HepG2 (cell line): ENCODE results near the gene PLOD3. TPM values are rescaled to one million over a fixed set of nuclear protein-coding genes. Genes with fewer than 3 reads are reported as not detected.
A peak's percentile ranks its signal among the peaks of the same experiment; 100 is the strongest.

Experiments used
- ASH2L ChIP-seq: fragments of 300-600, 200-600 bp; sonication (generic); IDR thresholded peaks from 2 replicates; pipeline ENCODE4 v1.7.0; 2017; ENCODE audit warnings: low read depth, mild to moderate bottlenecking, moderate library complexity, mixed read lengths, low read length; ENCODE audit not compliant: insufficient read length
- FOXK2 ChIP-seq: fragments of 450-650 bp; IDR thresholded peaks from 2 replicates; pipeline ENCODE4 v1.6.1; 2016
- HNF1A ChIP-seq, 2 experiments: sonication (generic) in 1 of 2; formaldehyde crosslinking in 1 of 2; IDR thresholded peaks; 2 replicates each; pipeline versions ENCODE4 v1.4.0 to v1.6.1; 2016 to 2020; ENCODE audit warnings: borderline replicate concordance in 1 of 2, low read depth in 1 of 2, mild to moderate bottlenecking in 1 of 2, missing genetic modification reagents in 1 of 2
- PRDM10 ChIP-seq: sonication (generic); formaldehyde crosslinking; IDR thresholded peaks from 2 replicates; pipeline ENCODE4 v1.4.0; 2020; ENCODE audit warnings: low read depth, missing genetic modification reagents
- SALL1 ChIP-seq: sonication (generic); formaldehyde crosslinking; IDR thresholded peaks from 2 replicates; pipeline ENCODE4 v1.8.0; 2022; ENCODE audit warnings: mild to moderate bottlenecking, missing genetic modification reagents
- YEATS4 ChIP-seq: sonication (generic); formaldehyde crosslinking; IDR thresholded peaks from 2 replicates; pipeline ENCODE4 v1.4.0; 2020; ENCODE audit warnings: missing genetic modification reagents, borderline replicate concordance
- YY1 ChIP-seq: IDR thresholded peaks from 2 replicates; pipeline ENCODE4 v1.6.1; 2011; ENCODE audit warnings: low read length, low read depth, moderate library complexity, mild to moderate bottlenecking; ENCODE audit not compliant: insufficient read depth, insufficient replicate concordance
- ZNF646 ChIP-seq: sonication (generic); formaldehyde crosslinking; IDR thresholded peaks from 2 replicates; pipeline ENCODE4 v1.9.0; 2021; ENCODE audit warnings: mild to moderate bottlenecking, missing genetic modification reagents
- ZNF770 ChIP-seq: sonication (generic); formaldehyde crosslinking; IDR thresholded peaks from 2 replicates; pipeline ENCODE4 v1.5.0; 2020; ENCODE audit warnings: mild to moderate bottlenecking, missing genetic modification reagents
- polyA plus RNA-seq, 8 experiments: library from polyadenylated mRNA; depleted of rRNA in 3 of 8; stranded (reverse) in 7 of 8; unstranded in 1 of 8; fragments of >200 nt; fragmentation: Illumina TruSeq in 4 of 8; extraction: Trizol in 4 of 8; gene quantifications; 2 replicates each; pipeline versions ENCODE4 v1.2.1 to v1.2.3, GENCODE V29; 2011 to 2016; ENCODE audit warnings: low read depth in 4 of 8, missing spikeins in 1 of 8, mixed read lengths in 1 of 8; ENCODE audit not compliant: insufficient read depth in 1 of 8
- total RNA-seq, 5 experiments: library from RNA; depleted of rRNA; stranded (reverse); fragments of >200 nt; fragmentation: Illumina TruSeq; extraction: Trizol; gene quantifications; 2 replicates each; pipeline ENCODE4 v1.2.3, GENCODE V29; 2016; ENCODE audit warnings: low read depth in 1 of 5

The PLOD3 gene
- total and polyA plus RNA-seq, 2 of the 13 experiments (the other 11 are each of a cell fraction or from before 2014, with no cell fraction given), result 65.8 to 67.4 TPM

- TF ChIP-seq ASH2L, result peak; percentile 63
- TF ChIP-seq HNF1A (IDR thresholded peaks at IDR 0.05; ENCODE audit: low read depth), result peak; percentile 95
- peak; percentile 98 for TF ChIP-seq HNF1A (CRISPR knock-in tag; IDR thresholded peaks at IDR 0.05; ENCODE audit: borderline replicate concordance)
- TF ChIP-seq SALL1 (CRISPR knock-in tag), result 0 out of 2 replicates have a peak, but pooled peaks have one; percentile 15
- TF ChIP-seq FOXK2, result peak; percentile 30; the same call in 1 of the 2 replicates
- 0 out of 2 replicates have a peak, but pooled peaks have one; percentile 13 for TF ChIP-seq YEATS4 (CRISPR knock-in tag)
- peak; percentile 100 for TF ChIP-seq ZNF770 (CRISPR knock-in tag)
- no peak for TF ChIP-seq YY1
- TF ChIP-seq PRDM10, result 0 out of 2 replicates have a peak, but pooled peaks have one; percentile 51
- no peak for TF ChIP-seq ZNF646 (CRISPR knock-in tag)
Measured at GRCh38 chr7:101218236-101219125, 1.1 kb upstream of the PLOD3 start (continued).
